Heart left ventricle (tissue), 16 donors: ENCODE results near the gene NPY2R. TPM values are rescaled to one million over a fixed set of nuclear protein-coding genes. Genes with fewer than 3 reads are reported as not detected.

Experiments used
- ATAC-seq, 4 donors: fragments of 200-7000 bp; cut with Tn5 transposase; one replicate each; pipeline ENCODE4 v1.9.1; 2020 to 2022; ENCODE audit warnings: moderate library complexity in 4 of 4, mild to moderate bottlenecking in 3 of 4, moderate number of reproducible peaks in 1 of 4
- DNase-seq, 5 donors: peaks; one replicate each; pipeline ENCODE4 v3.0.0-alpha.2; 2020
- H3K27ac ChIP-seq, 12 donors: fragments of 200-600 bp; sonication (generic) in 4 of 12; one replicate each; pipeline versions ENCODE4 v1.5.0 to v1.8.0; 2016 to 2022; ENCODE audit warnings: mild to moderate bottlenecking in 2 of 12
- H3K27me3 ChIP-seq, 9 donors: fragments of 200-600 bp; sonication (generic) in 2 of 9; one replicate each; pipeline versions ENCODE4 v1.5.1 to v1.8.0; 2016 to 2022; ENCODE audit warnings: mild to moderate bottlenecking in 3 of 9
- H3K36me3 ChIP-seq, 9 donors: fragments of 200-600 bp; sonication (generic) in 2 of 9; one replicate each; pipeline versions ENCODE4 v1.5.0 to v1.8.0; 2018 to 2022; ENCODE audit warnings: mild to moderate bottlenecking in 2 of 9
- H3K4me1 ChIP-seq, 12 donors: fragments of 200-600 bp; sonication (generic) in 4 of 12; one replicate each; pipeline versions ENCODE4 v1.5.0 to v1.8.0; 2016 to 2022; ENCODE audit warnings: mild to moderate bottlenecking in 3 of 12
- H3K4me3 ChIP-seq, 12 donors: fragments of 200-600 bp; sonication (generic) in 4 of 12; one replicate each; pipeline versions ENCODE4 v1.5.0 to v1.8.0; 2017 to 2022; ENCODE audit warnings: mild to moderate bottlenecking in 9 of 12, moderate library complexity in 4 of 12
- H3K9me3 ChIP-seq, 12 donors: fragments of 200-600 bp; sonication (generic) in 4 of 12; one replicate each; pipeline versions ENCODE4 v1.5.0 to v1.8.0; 2016 to 2022; ENCODE audit warnings: mild to moderate bottlenecking in 1 of 12
- POLR2A ChIP-seq, 2 donors: fragments of 450-650 bp; IDR thresholded peaks; one replicate each; pipeline ENCODE4 v1.6.1; 2017; ENCODE audit warnings: antibody characterized with exemption in 2 of 2, mild to moderate bottlenecking in 2 of 2, moderate library complexity in 2 of 2
- WGBS, 4 donors: extraction: QIAGEN DNeasy Blood & Tissue Kit in 2 of 4; methylation state at CpG; one replicate each; pipeline versions ENCODE4 v1.1.5 to v1.1.7; 2013 to 2018; 5-methylcytosine and 5-hydroxymethylcytosine counted together
- intact Hi-C, 10 donors: fragments of 100-400 bp; cut with DNase I; formaldehyde crosslinking; loops; one replicate each; pipeline versions ENCODE4 v1.11.1 to v1.14.2; 2022
- long read RNA-seq, 3 donors: library from polyadenylated mRNA; unstranded; transcript quantifications; one replicate each; pipeline ENCODE4 v2.0.0, GENCODE V29; 2020 to 2021
- polyA plus RNA-seq, 2 donors: library from polyadenylated mRNA; stranded (reverse); fragments of 200-250 nt; gene quantifications; one replicate each; pipeline ENCODE4 v1.2.3, GENCODE V29; 2013
- total RNA-seq, 9 donors: library from RNA; depleted of rRNA in 2 of 9; stranded (reverse); fragments of >200 nt in 2 of 9; fragmentation: NEBNext Ultra II Directional in 3 of 9; extraction: Animal tissue kit (Norgen Biotek cat#: 25700) in 3 of 9; gene quantifications; one replicate each; pipeline versions ENCODE4 v1.1.0 to v1.2.4, GENCODE V29; 2016 to 2023
- TF ChIP-seq, protein P1 (sequence below), 12 donors: fragments of 200-600 bp; sonication (generic) in 4 of 12; IDR thresholded peaks; one replicate each; pipeline versions ENCODE4 v1.5.0 to v1.8.0; 2018 to 2022; ENCODE audit warnings: antibody characterized with exemption in 12 of 12, mild to moderate bottlenecking in 5 of 12
- donor health status: ischemic (EF 13 %, LVEDD 7.1; RV severe dilation, severe dysfunction).
- donor health status: healthy with polysubstance abuse.
- donor health status: DM: no; HTN: yes; CAD: no.
- donor health status: DM: no; HTN: no; CAD: no.
- donor health status: ischemic (EF 25% LVEDD 6.9; RV normal size, moderate dysfunction).
- donor health status: ischemic (EF 25% LVEDD 5.7; RV mildly dilated, moderate dysfunction).
- donor health status: healthy.
- donor health status: DM: yes; HTN: yes; CAD: no.
- donor health status: ischemic (EF 35%, LVEDD 5.7; RV mildly dilated, moderate dysfunction).
- donor health status: nonischemic (EF 11% LVEDD 7.7; RV severe dilation, severe dysfunction).
- donor health status: DM: yes; HTN: yes; CAD: no.
- donor health status: PGD.
- donor health status: ischemic (EF 29% LVEDD 5.4; RV normal size, mild dysfunction).
- donor health status: nonischemic (EF 23%, LVEDD 6.1; RV moderate dilation, normal function).

NPY2R gene, protein sequence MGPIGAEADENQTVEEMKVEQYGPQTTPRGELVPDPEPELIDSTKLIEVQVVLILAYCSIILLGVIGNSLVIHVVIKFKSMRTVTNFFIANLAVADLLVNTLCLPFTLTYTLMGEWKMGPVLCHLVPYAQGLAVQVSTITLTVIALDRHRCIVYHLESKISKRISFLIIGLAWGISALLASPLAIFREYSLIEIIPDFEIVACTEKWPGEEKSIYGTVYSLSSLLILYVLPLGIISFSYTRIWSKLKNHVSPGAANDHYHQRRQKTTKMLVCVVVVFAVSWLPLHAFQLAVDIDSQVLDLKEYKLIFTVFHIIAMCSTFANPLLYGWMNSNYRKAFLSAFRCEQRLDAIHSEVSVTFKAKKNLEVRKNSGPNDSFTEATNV
- total RNA-seq (not detected), polyA plus RNA-seq (not detected)
- long read RNA-seq, donor 1: 0 reads
- long read RNA-seq, donor 2: 0 reads
- long read RNA-seq, donor 3: 0 reads

DNA sequence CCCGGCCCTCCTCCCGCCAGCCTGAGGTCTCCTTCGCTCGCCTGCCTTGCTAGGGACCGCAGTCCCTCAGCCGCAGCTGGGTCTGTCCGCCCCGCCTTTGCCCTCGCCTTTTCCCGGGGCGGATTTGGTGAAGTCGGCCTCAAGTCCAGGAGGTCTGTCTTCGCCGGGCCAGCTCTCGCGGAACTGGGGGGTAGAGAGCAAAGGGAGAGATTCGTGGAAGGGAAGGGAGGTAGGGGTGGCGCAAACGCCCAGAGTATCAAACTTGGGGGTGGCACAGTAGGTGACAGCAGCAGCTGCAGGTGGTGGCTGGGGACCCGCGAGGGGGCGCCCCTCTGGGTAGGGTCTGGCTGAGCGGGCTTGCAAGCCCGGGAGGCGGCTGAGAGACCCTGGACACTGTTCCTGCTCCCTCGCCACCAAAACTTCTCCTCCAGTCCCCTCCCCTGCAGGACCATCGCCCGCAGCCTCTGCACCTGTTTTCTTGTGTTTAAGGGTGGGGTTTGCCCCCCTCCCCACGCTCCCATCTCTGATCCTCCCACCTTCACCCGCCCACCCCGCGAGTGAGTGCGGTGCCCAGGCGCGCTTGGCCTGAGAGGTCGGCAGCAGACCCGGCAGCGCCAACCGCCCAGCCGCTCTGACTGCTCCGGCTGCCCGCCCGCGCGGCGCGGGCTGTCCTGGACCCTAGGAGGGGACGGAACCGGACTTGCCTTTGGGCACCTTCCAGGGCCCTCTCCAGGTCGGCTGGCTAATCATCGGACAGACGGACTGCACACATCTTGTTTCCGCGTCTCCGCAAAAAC is at the start of gene NPY2R:
Gene NPY2R, plus strand, starts transcription at position 379 of the 797 bp plus-strand sequence. CDS start 5,304 bp downstream, outside the sequence.
- Histone ChIP-seq H3K4me1 (peaks cover 0 to 17% (median 5%) of the 10 kb centered on the region in 12 donors), H3K4me3 (peak within 1 kb of the TSS in 9 of 12 donors; percentile 1 to 29 (median 14)), H3K36me3 (no peaks in the 10 kb centered on the region), H3K27me3 (peaks cover 10 to 59% (median 29%) of the 10 kb centered on the region in 9 donors), H3K9me3 (no peaks in the 10 kb centered on the region), H3K27ac (no peak within 1 kb of the TSS)
- intact Hi-C loops: no loop called here
- TF ChIP-seq, protein P1, sequence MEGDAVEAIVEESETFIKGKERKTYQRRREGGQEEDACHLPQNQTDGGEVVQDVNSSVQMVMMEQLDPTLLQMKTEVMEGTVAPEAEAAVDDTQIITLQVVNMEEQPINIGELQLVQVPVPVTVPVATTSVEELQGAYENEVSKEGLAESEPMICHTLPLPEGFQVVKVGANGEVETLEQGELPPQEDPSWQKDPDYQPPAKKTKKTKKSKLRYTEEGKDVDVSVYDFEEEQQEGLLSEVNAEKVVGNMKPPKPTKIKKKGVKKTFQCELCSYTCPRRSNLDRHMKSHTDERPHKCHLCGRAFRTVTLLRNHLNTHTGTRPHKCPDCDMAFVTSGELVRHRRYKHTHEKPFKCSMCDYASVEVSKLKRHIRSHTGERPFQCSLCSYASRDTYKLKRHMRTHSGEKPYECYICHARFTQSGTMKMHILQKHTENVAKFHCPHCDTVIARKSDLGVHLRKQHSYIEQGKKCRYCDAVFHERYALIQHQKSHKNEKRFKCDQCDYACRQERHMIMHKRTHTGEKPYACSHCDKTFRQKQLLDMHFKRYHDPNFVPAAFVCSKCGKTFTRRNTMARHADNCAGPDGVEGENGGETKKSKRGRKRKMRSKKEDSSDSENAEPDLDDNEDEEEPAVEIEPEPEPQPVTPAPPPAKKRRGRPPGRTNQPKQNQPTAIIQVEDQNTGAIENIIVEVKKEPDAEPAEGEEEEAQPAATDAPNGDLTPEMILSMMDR (IDR thresholded peaks at IDR 0.05): no peak
- TF ChIP-seq POLR2A (IDR thresholded peaks at IDR 0.05): no peak
- peak in 2 of 5 donors; percentile 26 to 50 for DNase-seq
- 1 to 3% (median 2%) methylated on average over 49 to 55 of the region's 55 CpGs for WGBS, 4 donors
- no peak for ATAC-seq

DNA sequence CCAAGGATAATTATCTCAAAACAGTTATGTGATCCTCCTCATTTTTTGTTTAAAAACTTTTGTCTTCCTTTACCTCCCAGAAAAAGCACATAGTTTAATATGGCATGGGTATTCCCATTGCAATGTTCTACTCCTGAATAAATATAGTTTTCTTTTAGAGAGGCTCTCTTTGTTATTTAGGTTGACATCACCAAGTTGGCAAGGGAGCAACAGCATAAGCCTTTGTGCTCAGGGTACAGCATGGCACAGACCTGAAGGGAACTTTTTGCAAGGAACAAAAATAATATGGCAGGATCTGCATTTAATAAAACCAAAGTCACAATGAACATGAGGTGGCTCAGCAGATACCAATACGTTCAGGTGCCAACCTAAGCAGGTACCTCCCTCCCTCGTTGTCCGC is 47.1 kb upstream of the NPY2R start:
- H3K4me3 ChIP-seq: no peak overlapping the region
- no peak for TF ChIP-seq POLR2A (IDR thresholded peaks at IDR 0.05)
- H3K27ac ChIP-seq: no peak overlapping the region
- no peaks in the 10 kb centered on the region for H3K36me3 ChIP-seq
- no peaks in the 10 kb centered on the region for H3K27me3 ChIP-seq
- no peaks in the 10 kb centered on the region for H3K9me3 ChIP-seq
- ATAC-seq (no peak), DNase-seq (no peak)
- intact Hi-C loops: no loop called here
- H3K4me1 ChIP-seq: no peaks in the 10 kb centered on the region
- 86 to 89% (median 89%) methylated on average over 3 of the region's 3 CpGs for WGBS, 4 donors

DNA sequence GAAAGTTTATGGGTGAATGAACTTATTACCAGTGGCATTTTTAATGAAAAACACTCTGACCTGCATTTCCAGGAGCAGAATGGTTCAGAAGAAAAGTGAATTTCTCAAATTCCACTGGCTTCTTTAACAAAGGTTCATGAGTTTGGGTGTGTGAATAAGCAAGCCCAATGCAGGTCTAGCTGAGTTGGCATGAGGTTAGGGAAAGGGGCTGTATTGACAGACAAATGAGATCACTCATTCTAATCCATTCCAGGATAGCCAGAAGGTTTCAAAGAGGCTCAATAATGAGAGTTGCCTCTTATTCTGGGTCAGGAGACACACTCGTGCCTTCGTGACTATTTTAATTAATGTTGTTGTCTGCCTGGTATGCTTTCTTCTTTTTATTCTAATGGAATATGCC is 43.7 kb upstream of the NPY2R start:
- DNase-seq: no peak
- intact Hi-C loops: no loop called here

DNA sequence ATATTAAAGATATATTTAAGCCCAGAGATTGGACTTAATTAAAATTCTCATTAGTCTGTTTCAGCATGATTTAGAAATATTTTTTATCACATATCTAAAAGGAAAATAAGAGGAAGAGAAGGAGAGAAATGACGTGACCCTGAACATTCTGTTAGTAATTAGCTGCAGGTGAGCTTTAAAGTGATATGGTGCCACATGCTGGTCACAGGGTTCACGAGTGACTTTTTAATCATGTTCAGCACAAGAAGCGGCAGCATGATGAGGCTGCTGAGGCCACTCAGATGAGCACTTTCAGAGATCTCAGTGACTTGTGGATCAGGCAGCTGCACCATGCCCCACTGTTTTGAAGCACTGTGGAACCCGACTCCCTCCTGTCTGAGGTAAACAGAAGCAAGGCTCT is 37.9 kb upstream of the NPY2R start:
- TF ChIP-seq POLR2A (IDR thresholded peaks at IDR 0.05): no peak
- peaks cover 0 to 8% (median 0%) of the 10 kb centered on the region in 12 donors for H3K9me3 ChIP-seq
- no peaks in the 10 kb centered on the region for H3K36me3 ChIP-seq
- intact Hi-C loops: no loop called here
- no peaks in the 10 kb centered on the region for H3K27me3 ChIP-seq
- no peak for DNase-seq
- no peak overlapping the region for H3K27ac ChIP-seq
- 52 to 76% (median 64%) methylated on average over 4 of the region's 4 CpGs for WGBS, 4 donors
- no peak overlapping the region for H3K4me3 ChIP-seq
- H3K4me1 ChIP-seq: no peaks in the 10 kb centered on the region
- no peak for ATAC-seq

More for the DNA sequence above, 43.7 kb upstream of the NPY2R start:
- Histone ChIP-seq H3K4me3 (no peak overlapping the region), H3K4me1 (no peaks in the 10 kb centered on the region), H3K27me3 (no peaks in the 10 kb centered on the region), H3K9me3 (peaks cover 0 to 8% (median 0%) of the 10 kb centered on the region in 12 donors), H3K27ac (no peak overlapping the region), H3K36me3 (no peaks in the 10 kb centered on the region)
- ATAC-seq: no peak
- WGBS, 4 donors: 62 to 64% (median 63%) methylated on average over 2 of the region's 2 CpGs
- TF ChIP-seq, protein P1 (IDR thresholded peaks at IDR 0.05): no peak
- TF ChIP-seq POLR2A (IDR thresholded peaks at IDR 0.05): no peak

DNA sequence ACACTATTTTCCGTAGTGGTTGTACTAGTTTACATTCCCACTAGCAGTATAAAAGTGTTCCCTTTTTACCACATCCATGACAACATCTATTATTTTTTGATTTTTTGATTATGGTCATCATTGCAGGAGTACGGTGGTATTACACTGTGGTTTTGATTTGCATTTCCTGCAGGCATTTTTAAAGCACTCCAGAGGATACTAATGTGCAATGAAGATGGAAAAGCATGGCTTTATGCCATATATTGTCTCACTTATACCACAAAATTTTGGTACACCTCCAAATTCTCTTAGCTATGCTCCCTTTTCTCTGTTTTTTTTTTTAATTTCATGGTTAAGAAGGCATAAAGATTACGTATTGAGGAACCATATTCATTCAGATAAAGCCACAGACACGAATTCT is 35.1 kb upstream of the NPY2R start:
- Histone ChIP-seq H3K36me3 (no peaks in the 10 kb centered on the region), H3K27me3 (no peaks in the 10 kb centered on the region), H3K4me3 (no peak overlapping the region), H3K27ac (no peak overlapping the region), H3K9me3 (peaks cover 0 to 8% (median 0%) of the 10 kb centered on the region in 12 donors), H3K4me1 (no peaks in the 10 kb centered on the region)
- TF ChIP-seq, protein P1 (IDR thresholded peaks at IDR 0.05): no peak
- TF ChIP-seq POLR2A (IDR thresholded peaks at IDR 0.05): no peak
- ATAC-seq (no peak), DNase-seq (no peak)
- intact Hi-C loops: no loop called here
- 55 to 62% (median 58%) methylated on average over 4 of the region's 4 CpGs for WGBS, 4 donors
